CD4-positive, alpha-beta T cell treated with Interleukin-6 for 4 hours (primary cell): Measurements from ENCODE around the gene CXCL8.

Experiments used
- DNase-seq: peaks from one replicate; pipeline ENCODE4 v3.0.0-alpha.2; 2020; ENCODE audit warnings: mixed read lengths

CXCL8 gene

DNA sequence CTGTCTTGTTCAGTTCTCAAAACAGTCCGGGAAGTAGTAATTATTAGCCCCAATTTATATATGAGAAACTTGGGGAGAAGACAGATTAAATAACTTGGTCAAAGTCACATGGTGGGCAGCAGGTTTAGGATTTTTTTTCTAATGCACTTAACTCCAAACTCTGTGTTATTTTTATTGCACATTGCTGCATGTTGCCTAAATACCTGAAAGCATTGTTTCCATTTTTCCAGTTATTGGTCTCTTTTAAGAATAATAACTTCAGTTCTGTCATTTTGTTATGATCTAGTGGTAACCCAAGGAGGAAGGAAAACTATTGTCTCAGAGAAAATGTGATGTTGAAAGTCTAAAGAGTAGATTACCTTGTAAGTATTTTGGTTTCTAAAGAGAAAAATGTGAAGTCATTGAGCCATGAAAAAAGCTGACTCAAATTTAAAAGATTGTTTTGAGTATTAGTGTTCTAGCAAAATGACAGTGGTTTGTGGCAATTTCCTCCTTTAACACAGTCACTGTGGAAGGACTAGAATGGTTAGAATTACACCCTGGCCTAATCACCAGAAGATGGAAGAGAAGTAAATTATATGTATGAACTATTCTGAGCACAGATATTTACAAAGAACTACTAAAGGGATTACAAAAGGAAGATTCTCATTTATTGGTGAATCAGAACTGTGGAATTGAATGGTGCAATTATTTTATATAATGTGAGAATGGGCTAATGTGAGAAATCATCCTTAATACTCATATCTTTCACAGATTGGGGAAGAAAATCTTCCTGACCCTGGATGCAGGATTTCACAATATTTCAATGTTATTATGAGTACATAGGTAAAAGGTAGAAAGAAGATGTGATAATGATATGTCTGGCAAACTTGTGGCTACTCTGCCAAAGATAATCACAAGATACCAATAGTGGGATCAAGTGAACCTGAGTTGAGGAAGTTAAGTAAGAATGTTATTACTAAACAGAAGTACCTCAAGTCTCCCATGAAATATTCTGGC lies 21.7 kb upstream of the CXCL8 start:
- DNase-seq = no peak

DNA sequence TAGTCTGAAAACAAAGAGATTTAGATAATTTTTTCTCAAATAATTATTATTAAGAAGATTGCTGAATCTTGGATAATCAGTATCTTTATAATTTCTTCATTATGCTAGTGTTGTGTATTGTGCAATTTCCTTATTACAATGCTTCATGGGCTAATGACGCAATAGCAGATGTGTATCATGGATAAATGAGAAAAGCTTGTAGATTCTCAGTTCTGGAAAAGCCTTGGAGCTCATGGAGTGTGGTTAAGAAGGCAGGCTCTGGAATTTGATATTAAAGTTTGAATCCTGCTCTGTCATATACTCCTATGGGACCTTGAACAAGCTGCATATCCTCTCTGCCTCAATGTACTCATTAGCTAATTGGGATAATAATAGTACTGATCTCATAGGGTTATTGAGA lies 18.9 kb upstream of the CXCL8 start:
- DNase-seq = no peak

DNA sequence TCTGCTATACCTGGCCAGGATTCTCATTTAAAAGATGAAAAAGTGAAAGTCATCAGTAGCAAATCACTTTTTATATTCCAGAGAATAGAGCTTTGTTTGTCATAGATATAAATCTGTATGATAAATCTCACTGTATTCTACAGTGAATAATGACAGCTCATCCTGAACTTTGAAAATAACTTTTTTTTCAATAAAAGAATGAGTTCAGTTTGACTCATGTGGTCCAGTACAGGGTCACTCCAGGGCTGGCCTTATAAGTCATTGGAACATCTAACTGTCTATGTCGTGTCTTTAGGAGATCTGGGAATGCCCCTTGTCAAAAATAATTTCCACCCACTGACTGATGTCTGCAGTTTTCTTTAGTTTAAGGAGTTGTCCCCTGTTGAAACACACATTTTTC lies 18.5 kb upstream of the CXCL8 start:
- no peak for DNase-seq

- no peak for DNase-seq
Observed at GRCh38 chr4:73723023-73723422, 17.3 kb upstream of the CXCL8 start.

- DNase-seq = no peak
Observed at GRCh38 chr4:73723928-73724327, 16.4 kb upstream of the CXCL8 start.

GRCh38 chr4:73725510-73725909 lies 14.9 kb upstream of the CXCL8 start:
- DNase-seq = no peak

DNA sequence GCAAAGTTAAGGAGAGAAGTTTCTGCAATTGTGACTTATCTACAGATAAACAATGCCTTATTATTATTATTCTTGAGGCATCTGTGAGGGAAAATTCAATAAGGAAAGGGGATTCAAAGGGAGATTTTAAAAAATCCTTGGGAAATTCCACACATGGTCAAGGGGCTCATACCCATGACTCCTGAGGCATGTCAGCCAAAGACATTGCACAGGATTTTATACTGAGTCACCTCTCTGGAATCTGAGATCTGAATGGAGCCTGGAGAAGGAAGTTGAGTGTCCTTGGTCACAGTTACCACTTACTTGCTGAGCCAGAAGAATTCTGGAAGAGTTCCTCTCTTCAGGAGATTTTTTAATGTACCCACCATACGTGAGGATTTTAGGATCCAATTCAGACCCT lies 14.4 kb upstream of the CXCL8 start:
- no peak for DNase-seq

- DNase-seq = no peak
Observed at GRCh38 chr4:73727685-73728084, 12.7 kb upstream of the CXCL8 start.

DNA sequence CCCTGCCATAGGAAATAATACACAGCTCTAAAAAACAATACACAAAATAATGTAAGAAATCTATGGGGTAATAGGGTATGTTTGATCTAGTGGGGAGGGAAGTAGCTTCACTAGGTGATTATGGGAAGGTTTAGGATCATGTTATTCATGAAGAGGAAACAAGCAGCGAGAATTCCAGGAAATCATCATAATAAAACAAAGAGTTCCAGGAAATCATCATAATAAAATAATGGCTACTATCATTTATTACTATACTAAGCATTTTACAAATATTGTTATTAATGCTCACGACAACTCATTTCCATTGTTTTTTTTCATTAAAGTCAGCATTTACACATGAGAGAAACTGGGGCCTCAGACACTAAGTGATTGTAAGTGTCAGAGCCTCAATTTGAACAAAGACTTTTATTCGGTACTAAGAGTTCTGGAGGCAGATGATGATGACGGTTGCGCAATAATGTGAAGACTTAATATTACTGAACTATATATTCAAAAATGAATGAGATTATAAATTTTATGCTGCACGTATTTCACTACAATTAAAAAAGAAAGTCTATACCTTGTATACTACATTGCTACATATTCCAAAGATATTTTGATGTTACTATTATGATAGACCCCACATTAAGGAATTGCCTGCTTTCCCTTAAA lies 12.2 kb upstream of the CXCL8 start:
- no peak for DNase-seq

DNA sequence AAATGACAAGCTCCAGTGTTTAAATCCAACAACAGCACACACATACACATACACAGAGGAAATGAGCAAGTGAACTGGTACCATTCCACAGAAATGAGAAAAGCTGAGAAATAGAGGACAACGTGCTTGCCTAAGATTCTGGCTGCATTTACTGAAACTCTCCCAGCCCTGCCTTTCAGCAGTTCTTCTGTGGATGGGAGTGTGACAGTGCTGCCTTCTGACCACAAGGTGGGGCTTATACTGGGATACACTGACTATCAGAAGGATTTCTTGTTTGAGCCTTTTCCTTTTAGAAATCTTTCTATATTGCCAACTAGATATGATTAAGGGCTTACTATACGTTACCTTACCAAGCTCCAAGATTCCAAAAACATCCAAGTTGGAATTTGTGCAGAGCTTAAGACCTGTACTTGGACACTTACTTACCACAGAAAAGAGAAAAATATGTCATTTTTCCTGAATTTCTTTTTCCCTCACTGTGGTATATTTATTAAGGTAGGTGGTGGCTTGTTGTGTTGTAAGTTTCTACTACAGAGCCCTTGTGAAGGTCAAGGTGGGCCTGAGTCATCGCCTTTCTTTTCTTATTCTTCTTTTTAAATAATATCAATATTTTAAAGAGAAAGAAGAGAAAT lies 10.7 kb upstream of the CXCL8 start:
- DNase-seq = no peak

GRCh38 chr4:73730292-73730691 lies 10.1 kb upstream of the CXCL8 start:
- DNase-seq = no peak

- DNase-seq = no peak
Observed at GRCh38 chr4:73730867-73731266, 9.5 kb upstream of the CXCL8 start.

GRCh38 chr4:73731968-73732610 lies 8.3 kb upstream of the CXCL8 start:
- DNase-seq = no peak

DNA sequence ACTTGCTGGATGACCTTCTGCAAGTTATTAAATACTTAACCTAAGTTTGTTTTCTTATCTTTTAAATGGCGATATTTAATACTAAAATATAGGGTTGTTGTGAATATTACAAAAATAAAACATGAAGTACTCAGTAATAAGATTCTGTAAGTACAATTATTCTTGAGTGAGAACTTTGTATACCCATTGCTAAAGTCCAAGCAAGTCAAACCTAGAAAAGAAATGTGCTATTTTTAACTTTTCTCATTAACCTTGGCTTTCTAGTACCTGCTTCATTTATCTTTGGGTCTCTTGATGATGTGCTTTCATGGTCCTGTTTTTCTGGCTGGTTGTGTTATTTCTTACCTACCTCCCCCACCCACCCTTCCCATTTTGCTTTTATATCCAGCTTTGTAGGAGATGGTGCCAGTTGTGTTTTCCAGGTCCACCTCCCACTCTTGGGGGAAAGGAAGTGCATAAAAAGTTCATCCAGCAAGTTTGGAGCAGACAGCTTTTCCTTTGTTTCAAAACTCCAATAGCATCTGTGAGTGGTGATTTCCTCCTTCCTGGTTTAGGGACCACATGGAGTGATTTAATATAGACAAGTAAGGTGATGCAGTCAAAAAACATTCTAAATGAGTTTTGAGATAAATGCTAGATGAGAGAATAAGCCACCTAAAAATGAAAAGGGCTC lies 7.5 kb upstream of the CXCL8 start:
- DNase-seq = no peak

DNA sequence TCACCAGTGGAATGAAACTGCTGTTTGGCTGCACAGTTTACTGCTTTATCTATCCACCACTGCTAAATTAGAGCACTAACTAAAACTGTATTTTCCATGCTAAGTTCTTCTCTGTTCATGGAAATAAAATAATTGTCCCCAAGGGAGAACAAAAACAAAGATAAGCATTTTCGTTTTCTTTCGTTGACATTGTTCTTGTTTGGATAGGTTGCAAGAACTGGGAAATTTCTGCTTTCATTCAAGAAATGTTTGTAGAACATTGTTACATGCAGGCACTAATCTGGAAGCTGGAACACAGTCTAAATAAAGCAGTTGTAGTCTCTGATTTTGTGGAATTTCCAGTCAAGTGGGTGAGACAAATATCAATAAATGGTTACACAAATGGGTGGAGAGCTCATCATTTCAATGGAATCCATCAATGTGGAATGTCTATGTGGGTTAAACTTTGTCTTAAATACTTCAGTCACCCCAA lies 5.8 kb upstream of the CXCL8 start:
- DNase-seq = no peak

DNA sequence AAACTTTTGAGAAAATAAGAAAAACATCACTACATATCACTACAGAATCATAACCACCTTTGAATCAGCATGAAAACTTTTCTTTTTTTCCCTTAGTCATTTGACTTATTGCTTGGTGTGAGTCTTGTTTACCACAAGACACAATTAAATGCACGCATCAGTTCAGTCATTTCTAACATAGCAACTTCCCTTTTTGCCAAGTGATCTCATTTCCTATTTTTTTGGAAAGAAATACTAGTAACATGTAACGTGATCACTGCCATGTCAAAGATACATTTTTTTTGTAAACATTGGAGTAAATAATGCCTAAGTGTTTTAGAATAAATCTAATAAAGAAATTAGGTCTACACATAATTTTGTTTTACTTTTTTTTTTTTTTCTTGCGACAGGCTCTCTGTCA lies 5.1 kb upstream of the CXCL8 start:
- DNase-seq = no peak

GRCh38 chr4:73741031-73741749 lies 821 bp downstream of the CXCL8 start:
- DNase-seq = no peak

- no peak for DNase-seq
Observed at GRCh38 chr4:73741750-73742489, 1.6 kb downstream of the CXCL8 start.

GRCh38 chr4:73742490-73743160 lies 2.3 kb downstream of the CXCL8 start:
- DNase-seq = no peak

- no peak for DNase-seq
Observed at GRCh38 chr4:73743281-73743680, 2.9 kb downstream of the CXCL8 start.

- DNase-seq = no peak
Observed at GRCh38 chr4:73743795-73744194, 3.4 kb downstream of the CXCL8 start.
